ENCODE measurements around the gene FAM98B. TPM values are rescaled to one million over a fixed set of nuclear protein-coding genes. Genes with fewer than 3 reads are reported as not detected.

The FAM98B gene
- total RNA-seq (2022) (13.4 and 20.5 TPM in 2 replicates), Bru-seq, nascent RNA (percentile 67 among the genes with signal in this experiment), BruChase-seq, experiment 1, labeled RNA remaining after a 6-hour chase (percentile 62 among the genes with signal in this experiment), BruChase-seq, experiment 2, labeled RNA remaining after a 2-hour chase (percentile 57 among the genes with signal in this experiment)
- long read RNA-seq, partial matches to known transcripts, result 0 of 2 reads
- long read RNA-seq, other reads (novel, unspliced or antisense), result 2 of 2 reads

- Mint-ChIP-seq H3K27ac (ENCODE audit: unreplicated experiment) (peak within 1 kb of the TSS; percentile 73), H3K27me3 (ENCODE audit: unreplicated experiment) (no peaks in the 10 kb centered on the region), H3K9me3 (ENCODE audit: low read depth, unreplicated experiment) (no peaks in the 10 kb centered on the region), H3K4me1 (ENCODE audit: low read depth, unreplicated experiment) (peaks cover 8% of the 10 kb centered on the region), H3K36me3 (ENCODE audit: insufficient read depth, unreplicated experiment) (peaks cover 16% of the 10 kb centered on the region), H3K4me3 (ENCODE audit: low read depth, unreplicated experiment) (peak within 1 kb of the TSS; percentile 84)
- BruUV-seq (replicated peaks), result TSS peak; percentile 61
- CTCF ChIA-PET, result interaction anchor here (0.9 to 1.6 kb wide), 2 partner anchors 12 to 14 kb away, joined by 3 to 8 read pairs; no protein-coding TSS in a partner anchor
- DNase-seq, result peak; percentile 86
- no peak for TF ChIP-seq CTCF (IDR thresholded peaks at IDR 0.05; ENCODE audit: unreplicated experiment)
- intact Hi-C loops (cut with micrococcal nuclease; ENCODE audit: unreplicated experiment), result no loop called here
Observed at GRCh38 chr15:38453971-38454695, at the start of gene FAM98B. TSS of gene FAM98B (plus strand) at chr15:38454127. CDS start at chr15:38454162, 35 bp downstream.

- intact Hi-C loops (cut with micrococcal nuclease; ENCODE audit: unreplicated experiment), result no loop called here
- DNase-seq, result no peak
- H3K4me3 Mint-ChIP-seq (ENCODE audit: low read depth, unreplicated experiment), result no peak overlapping the region
- CTCF ChIA-PET, result no interaction called here
- no peak overlapping the region for H3K27ac Mint-ChIP-seq (ENCODE audit: unreplicated experiment)
- no TSS peak for BruUV-seq (replicated peaks)
- no peaks in the 10 kb centered on the region for H3K36me3 Mint-ChIP-seq (ENCODE audit: insufficient read depth, unreplicated experiment)
- peaks cover 17% of the 10 kb centered on the region for H3K27me3 Mint-ChIP-seq (ENCODE audit: unreplicated experiment)
- no peak for TF ChIP-seq CTCF (IDR thresholded peaks at IDR 0.05; ENCODE audit: unreplicated experiment)
- H3K4me1 Mint-ChIP-seq (ENCODE audit: low read depth, unreplicated experiment), result no peaks in the 10 kb centered on the region
- H3K9me3 Mint-ChIP-seq (ENCODE audit: low read depth, unreplicated experiment), result no peaks in the 10 kb centered on the region
Observed at GRCh38 chr15:38406436-38406835, 47.5 kb upstream of the FAM98B start.

- Mint-ChIP-seq H3K4me1 (ENCODE audit: low read depth, unreplicated experiment) (no peaks in the 10 kb centered on the region), H3K27ac (ENCODE audit: unreplicated experiment) (no peak overlapping the region), H3K9me3 (ENCODE audit: low read depth, unreplicated experiment) (no peaks in the 10 kb centered on the region), H3K36me3 (ENCODE audit: insufficient read depth, unreplicated experiment) (no peaks in the 10 kb centered on the region), H3K27me3 (ENCODE audit: unreplicated experiment) (peaks cover 17% of the 10 kb centered on the region), H3K4me3 (ENCODE audit: low read depth, unreplicated experiment) (no peak overlapping the region)
- CTCF ChIA-PET, result no interaction called here
- intact Hi-C loops (cut with micrococcal nuclease; ENCODE audit: unreplicated experiment), result no loop called here
- no peak for TF ChIP-seq CTCF (IDR thresholded peaks at IDR 0.05; ENCODE audit: unreplicated experiment)
- no TSS peak for BruUV-seq (replicated peaks)
- DNase-seq, result no peak
Observed at GRCh38 chr15:38408576-38408975, 45.4 kb upstream of the FAM98B start.

GRCh38 chr15:38411902-38412301 lies 42.0 kb upstream of the FAM98B start:
- no peaks in the 10 kb centered on the region for H3K36me3 Mint-ChIP-seq (ENCODE audit: insufficient read depth, unreplicated experiment)
- H3K27me3 Mint-ChIP-seq (ENCODE audit: unreplicated experiment), result peaks cover 17% of the 10 kb centered on the region
- H3K9me3 Mint-ChIP-seq (ENCODE audit: low read depth, unreplicated experiment), result no peaks in the 10 kb centered on the region
- CTCF ChIA-PET, result no interaction called here
- intact Hi-C loops (cut with micrococcal nuclease; ENCODE audit: unreplicated experiment), result loop anchor here (10.0 kb wide), 1 partner anchor 57 kb away; no protein-coding TSS in a partner anchor
- DNase-seq, result no peak
- no peak for TF ChIP-seq CTCF (IDR thresholded peaks at IDR 0.05; ENCODE audit: unreplicated experiment)
- no peak overlapping the region for H3K27ac Mint-ChIP-seq (ENCODE audit: unreplicated experiment)
- no peak overlapping the region for H3K4me3 Mint-ChIP-seq (ENCODE audit: low read depth, unreplicated experiment)
- no TSS peak for BruUV-seq (replicated peaks)
- no peaks in the 10 kb centered on the region for H3K4me1 Mint-ChIP-seq (ENCODE audit: low read depth, unreplicated experiment)
